Measurements from ENCODE around the gene ASMTL.
"Not testable (repeated sequence)": the region's sequence is repeated elsewhere in the genome, so short reads cannot be mapped to it uniquely, and the experiment has no call there.

Gene ASMTL, protein sequence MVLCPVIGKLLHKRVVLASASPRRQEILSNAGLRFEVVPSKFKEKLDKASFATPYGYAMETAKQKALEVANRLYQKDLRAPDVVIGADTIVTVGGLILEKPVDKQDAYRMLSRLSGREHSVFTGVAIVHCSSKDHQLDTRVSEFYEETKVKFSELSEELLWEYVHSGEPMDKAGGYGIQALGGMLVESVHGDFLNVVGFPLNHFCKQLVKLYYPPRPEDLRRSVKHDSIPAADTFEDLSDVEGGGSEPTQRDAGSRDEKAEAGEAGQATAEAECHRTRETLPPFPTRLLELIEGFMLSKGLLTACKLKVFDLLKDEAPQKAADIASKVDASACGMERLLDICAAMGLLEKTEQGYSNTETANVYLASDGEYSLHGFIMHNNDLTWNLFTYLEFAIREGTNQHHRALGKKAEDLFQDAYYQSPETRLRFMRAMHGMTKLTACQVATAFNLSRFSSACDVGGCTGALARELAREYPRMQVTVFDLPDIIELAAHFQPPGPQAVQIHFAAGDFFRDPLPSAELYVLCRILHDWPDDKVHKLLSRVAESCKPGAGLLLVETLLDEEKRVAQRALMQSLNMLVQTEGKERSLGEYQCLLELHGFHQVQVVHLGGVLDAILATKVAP

DNA sequence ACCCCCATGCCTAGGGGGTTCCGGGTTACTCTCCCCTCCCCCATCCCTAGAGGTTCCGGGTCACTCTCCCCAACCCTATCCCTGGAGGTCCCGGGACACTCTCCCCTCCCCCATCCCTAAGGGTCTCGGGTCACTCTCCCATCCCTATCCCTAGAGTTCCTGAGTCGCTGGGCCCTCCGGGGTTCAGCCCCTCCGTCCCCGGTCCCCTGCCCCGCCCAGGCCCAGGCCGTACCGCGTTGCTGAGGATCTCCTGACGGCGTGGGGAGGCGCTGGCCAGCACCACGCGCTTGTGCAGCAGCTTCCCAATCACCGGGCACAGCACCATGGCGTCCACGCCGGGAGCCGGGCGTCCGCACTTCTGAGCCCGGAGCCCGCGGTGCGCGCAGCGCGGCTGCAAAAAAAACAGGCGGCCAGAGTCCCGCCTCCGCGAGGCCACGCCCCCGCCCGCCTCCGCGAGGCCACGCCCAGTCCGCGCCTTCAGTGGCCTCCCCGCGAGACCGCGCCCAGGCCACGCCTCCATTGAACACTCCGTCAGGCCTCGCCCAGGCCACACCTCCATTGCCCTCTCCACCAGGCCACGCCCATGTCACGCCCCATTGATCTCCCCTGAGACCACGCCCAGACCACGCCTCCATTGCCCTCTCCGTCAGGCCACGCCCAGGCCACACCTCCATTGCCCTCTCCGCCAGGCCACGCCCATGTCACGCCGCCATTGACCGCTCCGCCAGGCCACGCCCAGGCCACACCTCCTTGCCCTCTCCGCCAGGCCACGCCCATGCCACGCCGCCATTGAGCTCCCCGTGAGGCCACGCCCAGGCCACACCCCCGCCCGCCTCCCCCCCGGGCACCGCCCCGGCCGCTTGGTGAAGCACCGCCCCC lies at the start of gene ASMTL:
Gene ASMTL, minus strand, starts transcription at position 394 of the 879 bp plus-strand sequence. Its CDS starts 69 bp downstream, at position 325.
- H3K4me3 ChIP-seq (ENCODE audit: low read length) = peak within 1 kb of the TSS; percentile 80
- TF ChIP-seq ZNF274 (IDR thresholded peaks at IDR 0.05; ENCODE audit: low read depth, low read length) = no peak

- no peak overlapping the region for H3K4me3 ChIP-seq (ENCODE audit: low read length)
Measured at GRCh38 chrX:1502241-1502640, 49.5 kb upstream of the ASMTL start.

GRCh38 chrX:1500701-1501624 lies 48.3 kb upstream of the ASMTL start:
- H3K4me3 ChIP-seq (ENCODE audit: low read length) = peak overlapping the region; percentile 11; the same call in 1 of the 2 replicates
- no peak for TF ChIP-seq ZNF274 (IDR thresholded peaks at IDR 0.05; ENCODE audit: low read depth, low read length)

More at GRCh38 chrX:1502241-1502640, 49.5 kb upstream of the ASMTL start:
- no peak for TF ChIP-seq ZNF274 (IDR thresholded peaks at IDR 0.05; ENCODE audit: low read depth, low read length)

DNA sequence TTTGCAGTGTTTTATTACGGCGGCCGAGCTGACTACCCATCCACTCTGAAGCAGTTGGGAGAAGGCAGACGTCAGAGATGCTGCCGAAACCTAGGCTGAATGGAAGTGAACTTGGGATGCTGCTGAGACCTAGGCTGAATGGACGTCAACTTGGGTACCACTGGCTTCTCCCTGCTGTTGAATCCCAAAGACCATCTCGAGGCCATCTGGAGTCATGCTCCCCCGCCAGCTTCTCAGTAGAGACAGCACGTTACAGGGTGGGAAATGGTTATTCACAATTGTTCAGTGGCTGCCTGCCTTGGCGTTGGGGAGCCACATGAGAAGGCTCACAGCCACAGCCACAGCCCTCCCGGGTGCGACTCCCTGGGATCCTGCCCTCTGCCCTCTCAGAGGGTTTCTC lies 43.4 kb upstream of the ASMTL start:
- no peak overlapping the region for H3K4me3 ChIP-seq (ENCODE audit: low read length)
- no peak for TF ChIP-seq ZNF274 (IDR thresholded peaks at IDR 0.05; ENCODE audit: low read depth, low read length)

DNA sequence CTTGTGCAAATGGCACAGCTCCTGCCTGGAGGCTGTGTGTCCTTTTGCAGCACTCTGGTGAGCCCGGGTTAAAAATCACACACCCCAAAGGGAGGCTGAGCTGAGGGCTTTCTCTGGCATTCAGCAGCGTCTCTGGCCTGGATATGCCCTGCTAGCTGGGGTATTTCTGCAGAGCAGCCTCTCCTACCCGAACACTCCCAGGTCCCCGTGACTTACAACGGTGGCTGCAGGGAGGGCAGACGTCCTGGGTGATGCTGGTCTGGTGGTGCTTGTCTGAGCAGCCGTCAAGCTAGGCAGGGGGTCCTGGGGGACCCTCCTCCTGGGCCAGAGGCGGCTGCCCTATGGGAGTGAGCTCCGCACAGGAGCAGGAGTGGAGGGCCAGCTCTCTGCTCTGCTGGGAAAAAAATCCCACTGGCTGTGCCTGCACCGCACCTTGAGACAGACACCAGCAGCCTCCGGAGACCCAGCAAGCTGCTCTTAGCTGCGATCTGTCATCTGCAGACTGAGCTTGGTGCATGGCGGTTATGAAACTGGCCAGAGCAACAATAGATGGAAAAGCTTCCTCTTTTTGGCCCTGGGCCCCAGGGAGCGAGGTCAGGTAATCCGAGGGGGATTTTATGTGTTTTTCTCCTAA lies 41.3 kb upstream of the ASMTL start:
- no peak for TF ChIP-seq ZNF274 (IDR thresholded peaks at IDR 0.05; ENCODE audit: low read depth, low read length)
- peak overlapping the region; percentile 45; the same call in 1 of the 2 replicates for H3K4me3 ChIP-seq (ENCODE audit: low read length)

DNA sequence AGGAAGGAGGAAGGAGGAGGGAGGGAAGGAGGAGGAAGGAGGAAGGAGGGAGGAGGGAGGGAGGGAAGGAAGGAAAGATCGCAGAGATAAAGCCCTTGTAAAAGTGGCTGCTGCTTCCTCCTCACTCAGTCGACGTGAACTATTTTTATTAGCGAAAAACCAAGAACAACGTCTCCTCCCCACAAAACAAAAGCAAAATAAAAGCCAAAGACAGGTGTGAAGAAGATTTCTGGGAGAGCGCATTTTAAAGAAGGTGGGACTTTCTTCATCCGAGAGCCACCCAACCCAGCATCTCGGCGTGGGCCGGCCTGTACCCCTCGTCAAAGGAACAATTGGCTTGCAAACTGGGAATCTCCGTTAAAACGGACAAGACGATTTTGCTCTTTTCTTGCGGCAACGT lies 40.7 kb upstream of the ASMTL start:
- H3K4me3 ChIP-seq (ENCODE audit: low read length) = peak overlapping the region; percentile 45; the same call in 1 of the 2 replicates
- TF ChIP-seq ZNF274 (IDR thresholded peaks at IDR 0.05; ENCODE audit: low read depth, low read length) = no peak

DNA sequence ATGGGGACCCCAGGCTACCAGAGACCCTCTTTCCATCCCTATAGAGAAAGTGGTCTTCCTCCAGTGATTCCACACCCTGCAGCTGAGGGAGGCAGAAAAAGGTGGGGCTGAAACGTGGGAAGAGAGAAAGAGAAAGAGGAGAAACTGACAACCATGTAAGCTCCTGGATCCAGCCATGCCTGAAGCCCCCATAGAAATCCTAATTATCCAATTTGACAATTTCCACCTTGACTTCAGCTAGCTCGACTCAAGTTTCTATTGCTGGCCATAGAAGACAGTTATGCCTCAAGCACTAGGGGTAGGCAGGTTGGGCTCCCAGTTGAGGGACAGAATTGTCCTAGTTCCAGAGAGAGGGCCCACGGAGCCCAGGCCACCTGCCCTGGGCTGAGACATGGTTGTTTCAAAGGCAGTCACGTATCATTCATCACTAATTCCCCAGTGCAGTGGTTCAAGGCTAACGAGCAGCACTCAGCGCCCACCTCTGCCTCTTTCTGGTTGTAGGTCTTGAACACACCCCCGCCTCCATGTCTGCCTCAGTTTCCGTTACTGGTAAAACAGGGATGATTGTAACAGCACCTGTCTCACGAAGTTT lies 39.8 kb upstream of the ASMTL start:
- H3K4me3 ChIP-seq (ENCODE audit: low read length) = peak overlapping the region; percentile 30; the same call in 1 of the 2 replicates
- no peak for TF ChIP-seq ZNF274 (IDR thresholded peaks at IDR 0.05; ENCODE audit: low read depth, low read length)

GRCh38 chrX:1491851-1492349 lies 39.2 kb upstream of the ASMTL start:
- H3K4me3 ChIP-seq (ENCODE audit: low read length) = no peak overlapping the region
- TF ChIP-seq ZNF274 (IDR thresholded peaks at IDR 0.05; ENCODE audit: low read depth, low read length) = no peak

- not testable (repeated sequence) for H3K4me3 ChIP-seq (ENCODE audit: low read length)
Measured at GRCh38 chrX:1491248-1491647, 38.5 kb upstream of the ASMTL start.

- not testable (repeated sequence) for H3K4me3 ChIP-seq (ENCODE audit: low read length)
Measured at GRCh38 chrX:1490723-1491122, 38.0 kb upstream of the ASMTL start.

- H3K4me3 ChIP-seq (ENCODE audit: low read length) = not testable (repeated sequence)
Measured at GRCh38 chrX:1489354-1489753, 36.6 kb upstream of the ASMTL start.

DNA sequence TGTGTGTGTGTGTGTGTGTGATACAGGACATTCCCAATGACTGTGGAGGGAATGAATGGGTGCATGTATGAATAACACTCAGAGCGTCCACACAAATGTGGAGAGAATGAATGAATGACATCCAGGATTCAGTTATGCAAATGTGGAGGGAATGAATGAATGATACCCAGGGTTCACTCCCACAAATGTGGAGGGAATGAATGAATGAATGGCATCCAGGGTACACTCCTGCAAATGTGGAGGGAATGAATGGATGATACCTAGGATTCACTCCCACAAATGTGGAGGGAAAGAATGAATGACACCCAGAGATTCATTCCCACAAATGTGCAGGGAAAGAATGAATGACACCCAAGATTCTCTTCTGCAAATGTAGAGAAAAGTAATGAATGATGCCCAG lies 36.0 kb upstream of the ASMTL start:
- TF ChIP-seq ZNF274 (IDR thresholded peaks at IDR 0.05; ENCODE audit: low read depth, low read length) = no peak
- H3K4me3 ChIP-seq (ENCODE audit: low read length) = no peak overlapping the region

DNA sequence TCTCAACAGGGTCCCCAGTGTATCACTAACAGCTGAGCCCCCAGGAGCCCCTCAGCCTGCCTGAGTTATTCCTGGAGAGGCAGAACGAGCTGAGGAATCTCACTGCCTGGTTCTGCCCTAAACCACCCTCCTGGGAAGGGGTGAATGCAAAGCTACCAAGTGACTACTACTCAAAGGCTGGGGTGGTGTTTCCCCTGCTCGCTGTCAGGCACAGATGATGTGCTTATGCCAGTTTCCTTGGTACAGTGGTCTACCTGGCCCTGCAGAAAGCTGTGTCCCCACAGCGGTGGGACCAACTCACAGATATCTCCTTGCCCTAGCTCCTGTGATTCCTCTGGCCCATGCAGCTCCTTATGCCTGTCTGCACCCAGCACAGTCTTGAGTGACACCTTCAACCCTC lies 35.4 kb upstream of the ASMTL start:
- H3K4me3 ChIP-seq (ENCODE audit: low read length) = no peak overlapping the region

More for the DNA sequence above, 35.4 kb upstream of the ASMTL start:
- no peak for TF ChIP-seq ZNF274 (IDR thresholded peaks at IDR 0.05; ENCODE audit: low read depth, low read length)
